ENCODE data around the gene MAP2K1. TPM values are rescaled to one million over a fixed set of nuclear protein-coding genes. Genes with fewer than 3 reads are reported as not detected.

Gene MAP2K1
- total and polyA plus RNA-seq, 4 donors = 14.3 to 30.2 (median 24.4) TPM

DNA sequence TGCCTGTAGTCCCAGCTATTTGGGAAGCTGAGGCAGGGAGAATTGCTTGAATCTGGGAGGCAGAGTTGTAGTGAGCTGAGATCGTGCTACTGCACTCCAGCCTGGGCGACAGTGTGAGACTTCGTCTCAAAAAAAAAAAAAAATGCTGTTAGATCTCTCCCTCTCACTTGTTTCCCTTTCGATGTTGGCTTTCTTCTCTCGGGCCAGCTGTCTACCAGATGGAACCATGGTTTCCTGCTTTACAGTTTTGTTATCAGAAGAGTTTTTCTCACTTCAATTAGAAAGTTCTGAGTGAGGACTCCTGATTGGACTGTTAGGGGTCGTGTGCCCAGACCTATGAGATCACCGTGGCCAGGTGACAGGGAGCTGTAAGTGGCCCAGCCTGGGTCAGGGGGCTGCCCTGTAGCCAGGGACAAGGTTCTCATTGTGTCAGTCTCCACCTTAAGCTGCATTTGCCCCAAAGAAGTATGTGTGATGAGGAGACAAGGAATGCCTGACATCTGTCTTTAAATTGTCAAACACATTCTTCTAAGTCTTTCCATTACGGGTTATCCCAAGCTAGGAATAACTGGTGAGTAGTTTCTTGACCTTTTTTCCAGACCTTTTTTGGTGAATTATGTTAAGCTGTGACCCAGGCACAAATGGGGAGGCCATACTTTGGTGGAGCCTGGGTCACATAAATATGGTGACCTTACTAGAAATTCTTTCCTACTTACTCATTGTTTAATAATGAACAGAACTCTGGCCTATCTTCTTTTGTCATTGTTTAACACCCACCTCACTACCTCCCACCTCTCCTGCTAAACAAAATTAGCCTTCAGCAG lies 85.7 kb downstream of the MAP2K1 start:
- WGBS = 80% methylated on average over 8 of the region's 8 CpGs
- DNase-seq (ENCODE audit: low spot score) = no peak
- no peak overlapping the region for H3K4me3 ChIP-seq (ENCODE audit: low read depth in 1 of 3, low read length in 3 of 3)
- no peaks in the 10 kb centered on the region for H3K27me3 ChIP-seq (ENCODE audit: control insufficient read depth in 4 of 4, insufficient read depth in 4 of 4, low read length in 3 of 4)
- TF ChIP-seq, protein P1, sequence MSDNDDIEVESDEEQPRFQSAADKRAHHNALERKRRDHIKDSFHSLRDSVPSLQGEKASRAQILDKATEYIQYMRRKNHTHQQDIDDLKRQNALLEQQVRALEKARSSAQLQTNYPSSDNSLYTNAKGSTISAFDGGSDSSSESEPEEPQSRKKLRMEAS (IDR thresholded peaks at IDR 0.05) = no peak
- no peak for TF ChIP-seq SP1 (IDR thresholded peaks at IDR 0.05)
- TF ChIP-seq EGR1 (IDR thresholded peaks at IDR 0.05; ENCODE audit: low read depth in 2 of 2) = no peak
- TF ChIP-seq, protein P2, sequence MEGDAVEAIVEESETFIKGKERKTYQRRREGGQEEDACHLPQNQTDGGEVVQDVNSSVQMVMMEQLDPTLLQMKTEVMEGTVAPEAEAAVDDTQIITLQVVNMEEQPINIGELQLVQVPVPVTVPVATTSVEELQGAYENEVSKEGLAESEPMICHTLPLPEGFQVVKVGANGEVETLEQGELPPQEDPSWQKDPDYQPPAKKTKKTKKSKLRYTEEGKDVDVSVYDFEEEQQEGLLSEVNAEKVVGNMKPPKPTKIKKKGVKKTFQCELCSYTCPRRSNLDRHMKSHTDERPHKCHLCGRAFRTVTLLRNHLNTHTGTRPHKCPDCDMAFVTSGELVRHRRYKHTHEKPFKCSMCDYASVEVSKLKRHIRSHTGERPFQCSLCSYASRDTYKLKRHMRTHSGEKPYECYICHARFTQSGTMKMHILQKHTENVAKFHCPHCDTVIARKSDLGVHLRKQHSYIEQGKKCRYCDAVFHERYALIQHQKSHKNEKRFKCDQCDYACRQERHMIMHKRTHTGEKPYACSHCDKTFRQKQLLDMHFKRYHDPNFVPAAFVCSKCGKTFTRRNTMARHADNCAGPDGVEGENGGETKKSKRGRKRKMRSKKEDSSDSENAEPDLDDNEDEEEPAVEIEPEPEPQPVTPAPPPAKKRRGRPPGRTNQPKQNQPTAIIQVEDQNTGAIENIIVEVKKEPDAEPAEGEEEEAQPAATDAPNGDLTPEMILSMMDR (IDR thresholded peaks at IDR 0.05; ENCODE audit: low read depth, low read length, missing input control) = no peak
- peak; percentile 29 for TF ChIP-seq NR2F2 (IDR thresholded peaks at IDR 0.05)
- TF ChIP-seq, protein P3, sequence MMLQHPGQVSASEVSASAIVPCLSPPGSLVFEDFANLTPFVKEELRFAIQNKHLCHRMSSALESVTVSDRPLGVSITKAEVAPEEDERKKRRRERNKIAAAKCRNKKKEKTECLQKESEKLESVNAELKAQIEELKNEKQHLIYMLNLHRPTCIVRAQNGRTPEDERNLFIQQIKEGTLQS (IDR thresholded peaks at IDR 0.05) = no peak
- no peak for TF ChIP-seq TAF1 (conservative IDR thresholded peaks at IDR 0.05)
- TF ChIP-seq, protein P4, sequence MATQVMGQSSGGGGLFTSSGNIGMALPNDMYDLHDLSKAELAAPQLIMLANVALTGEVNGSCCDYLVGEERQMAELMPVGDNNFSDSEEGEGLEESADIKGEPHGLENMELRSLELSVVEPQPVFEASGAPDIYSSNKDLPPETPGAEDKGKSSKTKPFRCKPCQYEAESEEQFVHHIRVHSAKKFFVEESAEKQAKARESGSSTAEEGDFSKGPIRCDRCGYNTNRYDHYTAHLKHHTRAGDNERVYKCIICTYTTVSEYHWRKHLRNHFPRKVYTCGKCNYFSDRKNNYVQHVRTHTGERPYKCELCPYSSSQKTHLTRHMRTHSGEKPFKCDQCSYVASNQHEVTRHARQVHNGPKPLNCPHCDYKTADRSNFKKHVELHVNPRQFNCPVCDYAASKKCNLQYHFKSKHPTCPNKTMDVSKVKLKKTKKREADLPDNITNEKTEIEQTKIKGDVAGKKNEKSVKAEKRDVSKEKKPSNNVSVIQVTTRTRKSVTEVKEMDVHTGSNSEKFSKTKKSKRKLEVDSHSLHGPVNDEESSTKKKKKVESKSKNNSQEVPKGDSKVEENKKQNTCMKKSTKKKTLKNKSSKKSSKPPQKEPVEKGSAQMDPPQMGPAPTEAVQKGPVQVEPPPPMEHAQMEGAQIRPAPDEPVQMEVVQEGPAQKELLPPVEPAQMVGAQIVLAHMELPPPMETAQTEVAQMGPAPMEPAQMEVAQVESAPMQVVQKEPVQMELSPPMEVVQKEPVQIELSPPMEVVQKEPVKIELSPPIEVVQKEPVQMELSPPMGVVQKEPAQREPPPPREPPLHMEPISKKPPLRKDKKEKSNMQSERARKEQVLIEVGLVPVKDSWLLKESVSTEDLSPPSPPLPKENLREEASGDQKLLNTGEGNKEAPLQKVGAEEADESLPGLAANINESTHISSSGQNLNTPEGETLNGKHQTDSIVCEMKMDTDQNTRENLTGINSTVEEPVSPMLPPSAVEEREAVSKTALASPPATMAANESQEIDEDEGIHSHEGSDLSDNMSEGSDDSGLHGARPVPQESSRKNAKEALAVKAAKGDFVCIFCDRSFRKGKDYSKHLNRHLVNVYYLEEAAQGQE (IDR thresholded peaks at IDR 0.05) = no peak
- no peak for TF ChIP-seq HNF4G (IDR thresholded peaks at IDR 0.05)
- TF ChIP-seq JUND (IDR thresholded peaks at IDR 0.05) = peak in 1 of 2 donors; percentile 21
- no peak for TF ChIP-seq RXRA (IDR thresholded peaks at IDR 0.05)
- no peak for TF ChIP-seq HNF4A (conservative IDR thresholded peaks at IDR 0.05)
- peaks cover 0 to 5% (median 4%) of the 10 kb centered on the region in 4 donors for H3K4me1 ChIP-seq (ENCODE audit: control insufficient read depth in 4 of 4, insufficient read depth in 4 of 4, low read length in 3 of 4)
- H3K9me3 ChIP-seq (ENCODE audit: control insufficient read depth in 4 of 4, low read length in 3 of 4) = no peaks in the 10 kb centered on the region
- H3K36me3 ChIP-seq (ENCODE audit: control insufficient read depth in 4 of 4, insufficient read depth in 3 of 4, low read depth in 1 of 4, low read length in 3 of 4) = no peaks in the 10 kb centered on the region
- peak overlapping the region in 1 of 2 donors; percentile 16 for H3K27ac ChIP-seq (ENCODE audit: low read depth in 1 of 2, low read length in 2 of 2)
- H3K9ac ChIP-seq (ENCODE audit: low read depth in 1 of 2, low read length in 2 of 2) = no peak overlapping the region

DNA sequence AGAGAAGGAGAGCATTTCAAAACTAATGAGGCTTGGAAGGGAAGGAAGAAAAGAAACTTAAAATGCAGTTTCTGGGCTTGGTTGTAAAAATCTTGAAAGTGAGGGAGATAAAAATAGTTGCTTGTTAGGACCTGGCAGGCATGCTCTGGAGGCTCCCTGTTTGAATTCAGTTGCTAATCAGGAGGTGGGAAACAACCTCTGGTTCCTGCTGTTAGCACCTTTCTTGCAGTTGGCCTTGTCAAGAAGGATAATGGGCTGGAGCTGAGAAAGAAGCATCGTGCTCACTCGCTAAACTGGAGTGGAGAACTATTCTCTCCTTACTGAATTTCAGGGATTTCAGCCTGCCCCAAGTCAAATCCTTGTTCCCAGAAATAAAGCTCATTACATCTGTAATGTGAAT lies 87.4 kb downstream of the MAP2K1 start:
- WGBS = 96% methylated on average over 2 of the region's 2 CpGs
- Histone ChIP-seq H3K4me1 (ENCODE audit: control insufficient read depth in 4 of 4, insufficient read depth in 4 of 4, low read length in 3 of 4) (peaks cover 0 to 4% (median 2%) of the 10 kb centered on the region in 4 donors), H3K27me3 (ENCODE audit: control insufficient read depth in 4 of 4, insufficient read depth in 4 of 4, low read length in 3 of 4) (no peaks in the 10 kb centered on the region), H3K27ac (ENCODE audit: low read depth in 1 of 2, low read length in 2 of 2) (no peak overlapping the region), H3K9ac (ENCODE audit: low read depth in 1 of 2, low read length in 2 of 2) (no peak overlapping the region), H3K9me3 (ENCODE audit: control insufficient read depth in 4 of 4, low read length in 3 of 4) (no peaks in the 10 kb centered on the region), H3K36me3 (ENCODE audit: control insufficient read depth in 4 of 4, insufficient read depth in 3 of 4, low read depth in 1 of 4, low read length in 3 of 4) (no peaks in the 10 kb centered on the region), H3K4me3 (ENCODE audit: low read depth in 1 of 3, low read length in 3 of 3) (no peak overlapping the region)
- no peak for DNase-seq (ENCODE audit: low spot score)
- TF ChIP-seq RXRA (IDR thresholded peaks at IDR 0.05) (no peak), EGR1 (IDR thresholded peaks at IDR 0.05; ENCODE audit: low read depth in 2 of 2) (no peak), NR2F2 (IDR thresholded peaks at IDR 0.05) (no peak), TAF1 (conservative IDR thresholded peaks at IDR 0.05) (no peak), GABPA (IDR thresholded peaks at IDR 0.05 in 1 of 2, conservative IDR thresholded peaks at IDR 0.05 in 1 of 2) (no peak), FOXA2 (IDR thresholded peaks at IDR 0.05) (no peak), HNF4G (IDR thresholded peaks at IDR 0.05) (no peak), SP1 (IDR thresholded peaks at IDR 0.05) (no peak), FOXA1 (IDR thresholded peaks at IDR 0.05) (no peak)
- TF ChIP-seq, protein P2 (IDR thresholded peaks at IDR 0.05; ENCODE audit: low read depth, low read length, missing input control) = no peak
- TF ChIP-seq, protein P5, sequence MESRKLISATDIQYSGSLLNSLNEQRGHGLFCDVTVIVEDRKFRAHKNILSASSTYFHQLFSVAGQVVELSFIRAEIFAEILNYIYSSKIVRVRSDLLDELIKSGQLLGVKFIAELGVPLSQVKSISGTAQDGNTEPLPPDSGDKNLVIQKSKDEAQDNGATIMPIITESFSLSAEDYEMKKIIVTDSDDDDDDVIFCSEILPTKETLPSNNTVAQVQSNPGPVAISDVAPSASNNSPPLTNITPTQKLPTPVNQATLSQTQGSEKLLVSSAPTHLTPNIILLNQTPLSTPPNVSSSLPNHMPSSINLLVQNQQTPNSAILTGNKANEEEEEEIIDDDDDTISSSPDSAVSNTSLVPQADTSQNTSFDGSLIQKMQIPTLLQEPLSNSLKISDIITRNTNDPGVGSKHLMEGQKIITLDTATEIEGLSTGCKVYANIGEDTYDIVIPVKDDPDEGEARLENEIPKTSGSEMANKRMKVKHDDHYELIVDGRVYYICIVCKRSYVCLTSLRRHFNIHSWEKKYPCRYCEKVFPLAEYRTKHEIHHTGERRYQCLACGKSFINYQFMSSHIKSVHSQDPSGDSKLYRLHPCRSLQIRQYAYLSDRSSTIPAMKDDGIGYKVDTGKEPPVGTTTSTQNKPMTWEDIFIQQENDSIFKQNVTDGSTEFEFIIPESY (IDR thresholded peaks at IDR 0.05) = no peak
- TF ChIP-seq, protein P3 (IDR thresholded peaks at IDR 0.05) = no peak

All from liver (tissue), 9 donors.